PFSK-1 (cell line): ENCODE data around the gene INPP5D.

ENCODE experiments used
- FOXP2 ChIP-seq: optimal IDR thresholded peaks from 2 replicates; pipeline ENCODE3; 2011; ENCODE audit warnings: borderline replicate concordance, control low read depth, inconsistent platforms; ENCODE audit not compliant: insufficient read depth; ENCODE audit errors: extremely low read length, extremely low read depth
- POLR2AphosphoS5 ChIP-seq: IDR thresholded peaks from 2 replicates; pipeline ENCODE4 v1.6.1; 2012; ENCODE audit warnings: low read depth, mild to moderate bottlenecking, control low read depth, low read length, moderate library complexity
- SIN3A ChIP-seq: IDR thresholded peaks from 2 replicates; pipeline ENCODE4 v1.6.1; 2012; ENCODE audit warnings: mild to moderate bottlenecking, low read length, moderate library complexity, borderline replicate concordance; ENCODE audit not compliant: insufficient read depth
- TAF1 ChIP-seq: IDR thresholded peaks from 2 replicates; pipeline ENCODE4 v1.6.1; 2012; ENCODE audit warnings: low read length, control low read depth, borderline replicate concordance; ENCODE audit not compliant: insufficient read depth
- TF ChIP-seq, protein P1 (sequence below), 2 experiments: IDR thresholded peaks; 2 replicates each; pipeline versions ENCODE4 v1.6.1 to v1.8.0; 2011 to 2012; ENCODE audit warnings: low read depth in 2 of 2, low read length in 2 of 2, control low read depth in 1 of 2, inconsistent platforms in 1 of 2, mild to moderate bottlenecking in 1 of 2, moderate library complexity in 1 of 2; ENCODE audit not compliant: insufficient read depth in 1 of 2

DNA sequence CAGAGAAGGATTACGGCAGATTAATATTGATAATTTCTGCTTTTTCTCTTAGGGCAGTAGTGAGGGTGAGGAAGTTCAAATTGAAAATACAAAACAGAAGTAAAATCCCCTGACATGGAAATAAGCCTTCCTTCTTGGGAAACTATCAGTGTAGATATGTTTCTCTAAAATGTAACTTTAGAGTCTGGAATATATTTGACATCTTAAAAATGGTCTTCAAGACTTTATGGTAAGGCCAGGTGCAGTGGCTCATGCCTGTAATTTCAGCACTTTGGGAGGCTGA lies 33.0 kb downstream of the INPP5D start:
- TF ChIP-seq, protein P1, sequence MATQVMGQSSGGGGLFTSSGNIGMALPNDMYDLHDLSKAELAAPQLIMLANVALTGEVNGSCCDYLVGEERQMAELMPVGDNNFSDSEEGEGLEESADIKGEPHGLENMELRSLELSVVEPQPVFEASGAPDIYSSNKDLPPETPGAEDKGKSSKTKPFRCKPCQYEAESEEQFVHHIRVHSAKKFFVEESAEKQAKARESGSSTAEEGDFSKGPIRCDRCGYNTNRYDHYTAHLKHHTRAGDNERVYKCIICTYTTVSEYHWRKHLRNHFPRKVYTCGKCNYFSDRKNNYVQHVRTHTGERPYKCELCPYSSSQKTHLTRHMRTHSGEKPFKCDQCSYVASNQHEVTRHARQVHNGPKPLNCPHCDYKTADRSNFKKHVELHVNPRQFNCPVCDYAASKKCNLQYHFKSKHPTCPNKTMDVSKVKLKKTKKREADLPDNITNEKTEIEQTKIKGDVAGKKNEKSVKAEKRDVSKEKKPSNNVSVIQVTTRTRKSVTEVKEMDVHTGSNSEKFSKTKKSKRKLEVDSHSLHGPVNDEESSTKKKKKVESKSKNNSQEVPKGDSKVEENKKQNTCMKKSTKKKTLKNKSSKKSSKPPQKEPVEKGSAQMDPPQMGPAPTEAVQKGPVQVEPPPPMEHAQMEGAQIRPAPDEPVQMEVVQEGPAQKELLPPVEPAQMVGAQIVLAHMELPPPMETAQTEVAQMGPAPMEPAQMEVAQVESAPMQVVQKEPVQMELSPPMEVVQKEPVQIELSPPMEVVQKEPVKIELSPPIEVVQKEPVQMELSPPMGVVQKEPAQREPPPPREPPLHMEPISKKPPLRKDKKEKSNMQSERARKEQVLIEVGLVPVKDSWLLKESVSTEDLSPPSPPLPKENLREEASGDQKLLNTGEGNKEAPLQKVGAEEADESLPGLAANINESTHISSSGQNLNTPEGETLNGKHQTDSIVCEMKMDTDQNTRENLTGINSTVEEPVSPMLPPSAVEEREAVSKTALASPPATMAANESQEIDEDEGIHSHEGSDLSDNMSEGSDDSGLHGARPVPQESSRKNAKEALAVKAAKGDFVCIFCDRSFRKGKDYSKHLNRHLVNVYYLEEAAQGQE (IDR thresholded peaks at IDR 0.05; ENCODE audit: insufficient read depth in 1 of 2, low read depth in 2 of 2, low read length in 2 of 2) = no peak
- no peak for TF ChIP-seq FOXP2
- no peak for TF ChIP-seq POLR2AphosphoS5
- TF ChIP-seq SIN3A = no peak
- no peak for TF ChIP-seq TAF1
